Subcutaneous abdominal adipose tissue (tissue), 5 donors: ENCODE results near the gene ZNFX1.

Experiments
- H3K27ac ChIP-seq: one replicate; pipeline ENCODE4 v1.7.0; 2013; ENCODE audit warnings: low read depth, mild to moderate bottlenecking, inconsistent platforms, low read length, moderate library complexity
- H3K27me3 ChIP-seq, 5 donors: one replicate each; pipeline ENCODE4 v1.7.0; 2013; ENCODE audit warnings: low read length in 5 of 5, inconsistent platforms in 1 of 5; ENCODE audit not compliant: control insufficient read depth in 5 of 5, insufficient read depth in 4 of 5
- H3K36me3 ChIP-seq, 5 donors: one replicate each; pipeline ENCODE4 v1.7.0; 2013; ENCODE audit warnings: low read length in 5 of 5; ENCODE audit not compliant: control insufficient read depth in 5 of 5, insufficient read depth in 5 of 5
- H3K4me1 ChIP-seq, 5 donors: one replicate each; pipeline ENCODE4 v1.7.0; 2013; ENCODE audit warnings: low read length in 5 of 5, mild to moderate bottlenecking in 3 of 5, moderate library complexity in 1 of 5; ENCODE audit not compliant: control insufficient read depth in 5 of 5, insufficient read depth in 5 of 5
- H3K4me3 ChIP-seq, 5 donors: one replicate each; pipeline ENCODE4 v1.7.0; 2013; ENCODE audit warnings: low read length in 5 of 5, low read depth in 1 of 5
- H3K9ac ChIP-seq, 5 donors: one replicate each; pipeline ENCODE4 v1.7.0; 2013; ENCODE audit warnings: low read length in 5 of 5, mild to moderate bottlenecking in 4 of 5, moderate library complexity in 3 of 5
- H3K9me3 ChIP-seq, 5 donors: one replicate each; pipeline ENCODE4 v1.7.0; 2013; ENCODE audit warnings: low read length in 5 of 5; ENCODE audit not compliant: control insufficient read depth in 5 of 5
- donor health status: healthy.
- donor health status: healthy.
- donor health status: healthy.
- donor health status: healthy.
- donor health status: healthy.

Gene ZNFX1

DNA sequence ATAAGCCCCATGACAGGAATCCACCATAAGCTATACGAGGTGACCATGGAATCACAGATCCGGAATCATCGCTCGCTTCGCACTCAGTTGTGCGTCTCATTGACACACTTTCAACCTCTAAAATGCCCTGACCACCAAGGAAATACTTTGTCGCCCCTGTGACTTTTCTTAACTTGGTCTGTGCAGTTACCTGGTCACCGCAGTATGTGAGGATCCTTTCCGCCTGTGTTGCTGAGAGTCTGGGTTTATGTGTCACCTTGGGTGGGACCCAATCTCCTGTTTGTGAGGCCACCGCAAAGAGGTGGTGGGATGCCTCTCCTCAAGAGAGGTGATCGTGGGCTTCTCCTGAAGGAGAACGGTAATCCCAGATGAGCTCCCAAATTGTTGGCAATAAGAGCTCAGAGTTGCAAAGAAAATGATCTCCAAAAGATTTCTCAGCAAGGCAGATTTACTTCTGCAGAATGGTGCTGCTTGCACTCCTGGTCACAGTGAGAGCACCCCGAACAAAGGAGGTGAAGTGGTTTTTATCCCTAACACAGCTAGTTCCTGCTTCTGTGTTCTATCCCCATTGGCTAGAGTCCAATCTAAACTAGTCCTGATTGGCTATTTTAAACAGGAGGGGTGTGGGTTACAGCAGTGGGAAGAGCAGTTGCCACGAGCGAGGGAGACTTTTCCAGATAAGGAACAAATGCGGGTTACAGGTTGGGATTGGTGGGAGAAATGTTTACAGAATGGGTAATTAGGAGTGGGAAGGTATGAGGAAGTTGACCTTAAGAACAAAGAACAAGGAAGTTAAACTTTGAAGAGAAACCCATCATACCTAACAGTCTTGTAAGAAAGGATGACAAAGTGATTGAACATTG, 9.1 kb upstream of the ZNFX1 start:
- H3K9ac ChIP-seq = no peak overlapping the region
- H3K4me1 ChIP-seq = peaks cover 0 to 24% (median 17%) of the 10 kb centered on the region in 5 donors
- H3K27ac ChIP-seq = no peak overlapping the region
- peak overlapping the region in 4 of 5 donors; percentile 1 to 35 (median 12) for H3K4me3 ChIP-seq
- peaks cover 67 to 93% (median 89%) of the 10 kb centered on the region in 5 donors for H3K36me3 ChIP-seq
- H3K9me3 ChIP-seq = peaks cover 13 to 36% (median 25%) of the 10 kb centered on the region in 5 donors
- H3K27me3 ChIP-seq = no peaks in the 10 kb centered on the region

DNA sequence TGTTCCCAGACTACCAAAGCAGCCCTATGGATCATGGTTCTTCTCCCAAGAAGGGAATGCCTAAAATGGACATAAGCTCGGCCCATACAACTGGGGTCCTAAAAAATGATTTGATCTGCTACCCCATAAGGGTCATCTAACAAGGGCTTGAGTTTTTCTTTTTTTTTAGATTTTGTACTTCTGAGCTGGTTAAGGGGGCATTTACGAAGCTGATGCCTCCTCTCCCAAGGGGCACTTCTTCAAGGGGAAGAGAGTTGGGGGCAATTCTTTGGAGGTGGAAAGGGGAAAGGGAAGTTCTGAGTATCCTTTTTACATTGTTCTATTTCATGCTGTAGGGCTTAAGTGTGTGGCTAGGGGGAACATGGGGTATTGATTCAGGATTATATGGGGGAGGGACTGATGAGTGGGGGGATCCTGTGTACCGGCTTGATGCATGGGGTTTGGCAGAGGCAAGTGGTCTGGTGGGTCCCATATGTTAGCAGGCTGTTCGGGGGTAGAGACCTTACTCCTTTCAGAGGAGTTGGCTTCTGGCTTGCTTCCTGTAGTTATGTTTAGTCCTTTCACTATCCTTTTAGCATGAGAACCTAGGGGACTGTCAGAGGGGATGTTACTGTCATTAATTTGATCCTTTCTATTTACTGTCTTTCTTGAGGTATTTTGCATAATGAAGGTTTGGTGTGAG, 8.1 kb upstream of the ZNFX1 start:
- no peaks in the 10 kb centered on the region for H3K27me3 ChIP-seq
- H3K9ac ChIP-seq = no peak overlapping the region
- peaks cover 13 to 40% (median 31%) of the 10 kb centered on the region in 5 donors for H3K9me3 ChIP-seq
- H3K27ac ChIP-seq = no peak overlapping the region
- H3K36me3 ChIP-seq = peaks cover 74 to 99% (median 93%) of the 10 kb centered on the region in 5 donors
- peaks cover 0 to 31% (median 22%) of the 10 kb centered on the region in 5 donors for H3K4me1 ChIP-seq
- peak overlapping the region in 2 of 5 donors; percentile 9 to 30 for H3K4me3 ChIP-seq

DNA sequence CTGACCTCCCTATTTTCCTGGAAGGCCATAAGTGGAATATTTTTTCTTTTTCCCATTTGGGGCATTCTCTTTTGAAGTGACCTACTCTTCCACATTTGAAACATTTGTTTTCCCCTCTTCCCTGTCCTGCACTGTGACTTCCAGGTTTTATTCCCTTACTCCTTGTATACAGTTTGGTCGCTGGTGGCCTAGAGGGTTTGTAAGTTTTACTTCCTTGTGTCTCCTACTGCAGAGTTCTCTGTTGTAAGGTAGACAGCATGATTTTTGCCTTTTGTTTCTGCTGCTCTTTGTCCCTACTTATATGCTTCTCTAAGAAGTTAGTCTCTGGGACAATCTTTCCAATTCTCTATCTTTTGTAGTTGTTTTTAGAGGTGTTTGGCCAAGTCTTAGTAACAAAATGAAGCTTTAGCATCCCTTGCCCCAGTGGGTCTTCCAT, 7.4 kb upstream of the ZNFX1 start:
- Histone ChIP-seq H3K9me3 (peaks cover 13 to 46% (median 36%) of the 10 kb centered on the region in 5 donors), H3K9ac (no peak overlapping the region), H3K27me3 (no peaks in the 10 kb centered on the region), H3K4me3 (peak overlapping the region in 1 of 5 donors; percentile 30), H3K36me3 (peaks cover 75 to 99% (median 93%) of the 10 kb centered on the region in 5 donors), H3K4me1 (peaks cover 0 to 37% (median 28%) of the 10 kb centered on the region in 5 donors), H3K27ac (no peak overlapping the region)

DNA sequence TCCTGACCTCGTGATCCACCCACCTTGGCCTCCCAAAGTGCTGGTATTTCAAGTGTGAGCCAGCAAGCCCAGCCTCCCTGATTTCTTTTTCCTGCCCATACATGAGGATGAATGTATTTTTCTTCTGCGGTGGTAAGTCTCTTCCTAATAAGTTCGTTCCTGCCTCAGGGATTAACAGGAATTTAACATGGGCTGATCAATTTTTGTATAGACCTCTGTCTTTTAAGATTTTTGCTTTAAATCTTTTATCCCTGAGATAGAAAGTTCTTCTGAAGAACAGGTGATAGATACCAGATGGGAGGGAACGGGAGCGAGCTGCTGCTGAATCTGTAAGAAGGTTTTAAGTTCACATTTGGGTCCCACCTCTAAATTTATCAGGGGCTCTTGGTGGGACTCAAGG, 7.0 kb upstream of the ZNFX1 start:
- H3K9me3 ChIP-seq = peaks cover 13 to 49% (median 36%) of the 10 kb centered on the region in 5 donors
- peaks cover 0 to 42% (median 32%) of the 10 kb centered on the region in 5 donors for H3K4me1 ChIP-seq
- no peak overlapping the region for H3K27ac ChIP-seq
- H3K27me3 ChIP-seq = no peaks in the 10 kb centered on the region
- no peak overlapping the region for H3K4me3 ChIP-seq
- H3K9ac ChIP-seq = no peak overlapping the region
- H3K36me3 ChIP-seq = peaks cover 79 to 99% (median 96%) of the 10 kb centered on the region in 5 donors

DNA sequence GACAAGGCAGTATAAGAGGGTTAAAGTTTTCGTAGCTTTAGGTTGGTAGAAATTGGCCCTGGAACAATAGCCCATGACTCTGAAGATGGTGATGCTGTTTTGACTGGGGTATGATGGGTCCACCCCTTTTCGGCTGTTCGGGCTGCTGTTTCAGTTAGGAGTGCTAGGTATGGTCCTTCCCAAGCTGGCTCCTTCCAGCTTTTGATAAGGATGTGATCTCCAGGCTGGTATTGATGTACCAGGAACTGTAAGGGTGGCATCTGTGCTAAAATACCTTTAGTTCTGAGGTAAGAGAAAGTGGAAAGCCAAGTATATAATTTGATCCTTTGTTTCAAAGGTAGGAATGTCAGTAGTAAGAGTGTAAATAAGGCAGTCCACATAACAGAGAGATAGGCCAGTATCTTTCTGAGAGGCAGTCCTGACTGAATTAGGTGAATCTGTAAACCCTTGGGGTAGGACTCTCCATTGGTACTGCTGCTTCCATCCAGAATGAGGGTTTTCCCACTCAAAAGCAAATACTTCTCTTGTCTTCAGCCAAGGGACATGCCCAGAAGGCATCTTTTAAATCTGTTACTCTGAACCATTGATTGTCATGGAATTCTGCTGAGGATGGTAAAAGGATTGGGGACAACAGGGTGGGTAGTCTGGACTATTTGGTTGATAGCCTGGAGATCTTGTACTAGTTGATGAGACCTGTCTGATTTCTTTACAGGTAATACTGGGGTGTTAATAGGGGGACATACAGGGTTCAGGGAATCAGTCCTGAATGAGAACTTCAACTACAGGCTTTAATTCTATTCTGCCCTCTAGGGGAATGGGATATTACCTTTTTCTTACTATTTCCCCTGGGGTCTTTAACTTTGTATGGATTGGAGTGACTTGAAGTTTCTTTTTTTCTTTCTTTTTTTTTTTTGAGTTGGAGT, 6.1 kb upstream of the ZNFX1 start:
- no peak overlapping the region for H3K4me3 ChIP-seq
- no peak overlapping the region for H3K9ac ChIP-seq
- H3K9me3 ChIP-seq = peaks cover 13 to 49% (median 36%) of the 10 kb centered on the region in 5 donors
- H3K27me3 ChIP-seq = no peaks in the 10 kb centered on the region
- no peak overlapping the region for H3K27ac ChIP-seq
- peaks cover 2 to 50% (median 40%) of the 10 kb centered on the region in 5 donors for H3K4me1 ChIP-seq
- H3K36me3 ChIP-seq = peaks cover 76 to 92% (median 88%) of the 10 kb centered on the region in 5 donors

DNA sequence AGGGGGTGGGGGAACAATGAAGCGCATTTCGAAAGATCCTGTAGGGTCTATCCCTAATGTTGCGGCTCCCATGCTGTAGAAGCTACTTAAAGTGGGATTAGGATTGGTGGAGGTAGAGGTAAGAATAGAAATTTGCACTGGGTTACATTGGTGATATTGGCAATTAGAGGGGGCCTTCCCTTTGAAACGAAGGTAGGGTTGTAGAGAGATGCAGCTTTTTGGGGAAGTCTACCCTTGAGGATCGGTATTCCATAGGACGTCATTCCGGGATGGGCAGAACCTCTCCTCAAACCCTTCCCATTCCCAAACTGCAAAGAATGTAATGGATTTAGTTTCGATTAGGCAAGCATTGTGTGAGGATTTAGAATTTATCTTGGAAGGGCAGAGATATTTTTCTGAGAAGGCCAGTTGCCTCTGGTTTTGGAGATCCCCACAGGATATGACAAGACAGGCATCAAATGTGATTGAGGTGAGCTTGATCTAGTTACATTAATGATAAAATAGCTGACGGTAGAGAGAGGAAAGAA, 5.4 kb upstream of the ZNFX1 start:
- peaks cover 13 to 49% (median 36%) of the 10 kb centered on the region in 5 donors for H3K9me3 ChIP-seq
- peaks cover 69 to 85% (median 81%) of the 10 kb centered on the region in 5 donors for H3K36me3 ChIP-seq
- peaks cover 0 to 3% (median 0%) of the 10 kb centered on the region in 5 donors for H3K27me3 ChIP-seq
- H3K4me1 ChIP-seq = peaks cover 8 to 55% (median 43%) of the 10 kb centered on the region in 5 donors
- H3K4me3 ChIP-seq = peak overlapping the region in 2 of 5 donors; percentile 31 to 91
- H3K27ac ChIP-seq = no peak overlapping the region
- no peak overlapping the region for H3K9ac ChIP-seq

DNA sequence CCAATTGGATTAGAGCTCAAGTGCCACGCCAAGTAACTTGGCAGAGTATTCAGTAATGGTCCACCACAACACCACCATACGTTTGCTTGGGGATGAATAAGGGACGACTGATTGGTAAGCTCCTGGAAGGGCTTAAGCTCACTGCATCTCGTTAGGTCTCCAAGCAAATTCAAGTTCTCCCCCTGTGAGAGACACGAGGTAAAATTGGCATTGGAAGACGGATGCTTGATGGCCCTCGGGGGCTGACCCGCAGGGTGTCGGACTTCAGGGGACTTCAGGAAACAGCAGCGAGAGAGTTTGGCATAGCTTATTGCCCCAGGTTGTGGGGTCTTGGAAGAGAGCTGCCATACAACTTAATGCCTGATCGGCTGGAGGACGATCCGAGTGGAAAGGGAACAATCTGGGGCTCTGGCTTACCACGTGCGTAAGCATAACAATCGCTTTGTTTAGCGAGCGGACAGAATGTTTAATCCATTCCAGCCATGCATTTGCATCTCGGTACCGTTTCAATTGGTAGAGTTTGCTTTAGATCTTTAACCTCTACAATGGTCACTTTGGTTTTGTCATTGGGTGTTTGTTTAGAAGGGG, 4.8 kb upstream of the ZNFX1 start:
- H3K27ac ChIP-seq = no peak overlapping the region

DNA sequence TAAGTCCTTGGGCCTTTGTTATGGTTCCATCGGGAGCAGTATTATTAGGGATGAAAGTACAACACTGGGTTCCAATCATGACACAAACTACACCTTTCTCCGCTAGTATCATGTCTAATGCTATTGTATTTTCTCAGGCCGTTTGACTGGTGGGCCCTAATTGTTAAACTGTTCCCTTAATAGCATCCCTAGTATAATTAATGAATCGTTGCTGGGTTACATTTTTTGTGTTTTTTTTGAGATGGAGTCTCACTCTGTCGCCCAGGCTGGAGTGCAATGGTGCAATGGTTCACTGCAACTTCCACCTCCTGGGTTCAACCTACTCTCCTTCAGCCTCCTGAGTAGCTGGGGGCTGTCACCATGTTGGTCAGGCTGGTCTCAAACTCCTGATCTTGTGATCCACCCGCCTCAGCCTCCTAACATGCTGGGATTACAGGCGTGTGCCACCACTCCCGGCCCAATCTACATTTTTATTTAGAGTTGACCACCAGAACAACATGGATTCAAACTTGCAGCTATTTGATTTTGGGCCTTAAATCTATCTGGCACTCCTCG, 4.1 kb upstream of the ZNFX1 start:
- Histone ChIP-seq H3K9me3 (peaks cover 11 to 40% (median 29%) of the 10 kb centered on the region in 5 donors), H3K4me1 (peaks cover 8 to 57% (median 45%) of the 10 kb centered on the region in 5 donors), H3K36me3 (peaks cover 58 to 73% (median 73%) of the 10 kb centered on the region in 5 donors), H3K9ac (no peak overlapping the region), H3K27ac (no peak overlapping the region), H3K4me3 (peak overlapping the region in 3 of 5 donors; percentile 35 to 98 (median 91)), H3K27me3 (peaks cover 0 to 3% (median 0%) of the 10 kb centered on the region in 5 donors)

More for the DNA sequence above, 4.8 kb upstream of the ZNFX1 start:
- Histone ChIP-seq H3K27me3 (peaks cover 0 to 3% (median 0%) of the 10 kb centered on the region in 5 donors), H3K9ac (no peak overlapping the region), H3K9me3 (peaks cover 13 to 47% (median 36%) of the 10 kb centered on the region in 5 donors), H3K4me3 (peak overlapping the region in 2 of 5 donors; percentile 31 to 91), H3K4me1 (peaks cover 8 to 54% (median 43%) of the 10 kb centered on the region in 5 donors), H3K36me3 (peaks cover 65 to 79% (median 77%) of the 10 kb centered on the region in 5 donors)
